Endothelial cell of umbilical vein (primary cell): ENCODE measurements around the gene KCNJ12. TPM values are rescaled to one million over a fixed set of nuclear protein-coding genes. Genes with fewer than 3 reads are reported as not detected.

ENCODE experiments used
- BruUV-seq: library from RNA; stranded (reverse); fragments of 400-500 nt; replicated peaks from 2 replicates; lab custom pipeline; 2021; lab: Mats Ljungman, UMichigan
- CTCF ChIA-PET: fragments of 300-600, 350-600 bp; sonication (Branson Sonifier 250); formaldehyde crosslinking; loops from one replicate; lab custom pipeline; 2021; ENCODE audit warnings: antibody characterized with exemption, inconsistent platforms; lab: Charles Lee
- POLR2A ChIA-PET: fragments of 300-600, 350-600 bp; sonication (Branson Sonifier 250); formaldehyde crosslinking; loops from one replicate; lab custom pipeline; 2021; ENCODE audit warnings: antibody characterized with exemption, inconsistent platforms; lab: Charles Lee
- DNase-seq: peaks from one replicate; pipeline ENCODE4 v3.0.0-alpha.2; 2011; ENCODE audit warnings: low read depth, low spot score
- FAIRE-seq: peaks from 2 replicates; lab custom pipeline; 2011; peaks lifted over from hg19 to GRCh38; lab: Jason Lieb, UNC
- H2AFZ ChIP-seq: 2 replicates; pipeline ENCODE4 v1.6.0; 2012; ENCODE audit warnings: low read depth, low read length, control low read depth, inconsistent platforms
- H3K27ac ChIP-seq: 2 replicates; pipeline ENCODE4 v1.5.1; 2011; ENCODE audit warnings: low read depth, mild to moderate bottlenecking, control low read depth, low read length, moderate library complexity; ENCODE audit not compliant: insufficient read depth
- H3K27me3 ChIP-seq, 2 experiments: 2 replicates each; pipeline versions ENCODE4 v1.6.0 to v1.6.1; 2011; ENCODE audit warnings: low read length in 2 of 2, mixed read lengths in 1 of 2; ENCODE audit not compliant: control insufficient read depth in 2 of 2, insufficient read depth in 2 of 2
- H3K36me3 ChIP-seq, 2 experiments: 2 replicates in 1 of 2; 3 replicates in 1 of 2; pipeline ENCODE4 v1.5.1; 2011; ENCODE audit warnings: low read length in 2 of 2, mild to moderate bottlenecking in 1 of 2, moderate library complexity in 1 of 2; ENCODE audit not compliant: control insufficient read depth in 2 of 2, insufficient read depth in 2 of 2; ENCODE audit errors: extremely low read depth in 1 of 2
- H3K4me1 ChIP-seq: 3 replicates; pipeline ENCODE4 v1.5.1; 2011; ENCODE audit warnings: mild to moderate bottlenecking, low read length; ENCODE audit not compliant: control insufficient read depth, insufficient read depth; ENCODE audit errors: extremely low read depth
- H3K4me2 ChIP-seq: 2 replicates; pipeline ENCODE4 v1.6.1; 2011; ENCODE audit warnings: low read length, control low read depth, mixed read lengths; ENCODE audit not compliant: insufficient read depth
- H3K4me3 ChIP-seq, 3 experiments: fragments of 200-600 bp in 1 of 3; sonication (generic), shearing (Covaris generic) in 1 of 3; replicated peaks in 1 of 3; 2 replicates each; pipeline ENCODE4 v1.5.1; 2011 to 2016; ENCODE audit warnings: control low read depth in 3 of 3, low read length in 3 of 3, mild to moderate bottlenecking in 2 of 3, inconsistent platforms in 1 of 3, low read depth in 1 of 3, moderate library complexity in 1 of 3; ENCODE audit not compliant: insufficient read depth in 1 of 3
- H3K79me2 ChIP-seq: 2 replicates; pipeline ENCODE4 v1.6.0; 2012; ENCODE audit warnings: low read length, inconsistent platforms; ENCODE audit not compliant: control insufficient read depth, insufficient read depth
- H3K9ac ChIP-seq: replicated peaks from 2 replicates; pipeline ENCODE3; 2011; ENCODE audit warnings: low read length, control low read depth; ENCODE audit not compliant: insufficient read depth; ENCODE audit errors: extremely low read depth
- H3K9me1 ChIP-seq: replicated peaks from 3 replicates; pipeline ENCODE4 v1.6.0; 2011; ENCODE audit warnings: mild to moderate bottlenecking, low read length; ENCODE audit not compliant: control insufficient read depth, insufficient read depth; ENCODE audit errors: extremely low read depth
- H3K9me3 ChIP-seq: replicated peaks from 2 replicates; pipeline ENCODE4 v1.5.1; 2012; ENCODE audit warnings: low read length, inconsistent platforms; ENCODE audit not compliant: control insufficient read depth, insufficient read depth
- H4K20me1 ChIP-seq: replicated peaks from 2 replicates; pipeline ENCODE3; 2011; ENCODE audit warnings: mild to moderate bottlenecking, low read length; ENCODE audit not compliant: control insufficient read depth, insufficient read depth; ENCODE audit errors: extremely low read depth
- EZH2 ChIP-seq: IDR thresholded peaks from 2 replicates; pipeline ENCODE4 v1.6.1; 2012; ENCODE audit warnings: borderline replicate concordance, low read depth, mild to moderate bottlenecking, moderate library complexity, low read length, inconsistent platforms; ENCODE audit not compliant: severe bottlenecking
- FOS ChIP-seq: IDR thresholded peaks from 2 replicates; pipeline ENCODE4 v1.6.1; 2011; ENCODE audit warnings: mild to moderate bottlenecking, low read length, moderate library complexity, borderline replicate concordance; ENCODE audit not compliant: insufficient read depth
- GATA2 ChIP-seq: IDR thresholded peaks from 2 replicates; pipeline ENCODE4 v1.7.0; 2011; ENCODE audit warnings: low read depth, mild to moderate bottlenecking, moderate library complexity, mixed read lengths, low read length; ENCODE audit not compliant: insufficient read length, insufficient read depth
- JUN ChIP-seq: IDR thresholded peaks from 2 replicates; pipeline ENCODE4 v1.6.1; 2011; ENCODE audit warnings: borderline replicate concordance, low read depth; ENCODE audit not compliant: insufficient read length, insufficient read depth
- MAX ChIP-seq: IDR thresholded peaks from 2 replicates; pipeline ENCODE4 v1.6.1; 2011; ENCODE audit not compliant: insufficient read depth, insufficient read length
- MYC ChIP-seq: IDR thresholded peaks from one replicate; pipeline ENCODE4 v1.6.1; 2011; ENCODE audit warnings: mild to moderate bottlenecking, low read depth, low read length
- POLR2A ChIP-seq: IDR thresholded peaks from 2 replicates; pipeline ENCODE4 v1.6.1; 2012; ENCODE audit warnings: low read depth, mild to moderate bottlenecking, control low read depth, low read length
- POLR2AphosphoS5 ChIP-seq: IDR thresholded peaks from 2 replicates; pipeline ENCODE4 v1.6.1; 2012; ENCODE audit warnings: low read depth, mild to moderate bottlenecking, control low read depth, low read length, moderate library complexity; ENCODE audit not compliant: insufficient read depth
- dilution Hi-C: fragments of 300-500 bp; cut with MboI; formaldehyde crosslinking; loops from one replicate; pipeline ENCODE4 v1.15.0; 2019; ENCODE audit warnings: low sequenced_read_pairs; ENCODE audit not compliant: extremely low pct_ligation_motif_present
- intact Hi-C: fragments of 100-400 bp; cut with micrococcal nuclease; formaldehyde crosslinking; loops from one replicate; pipeline ENCODE4 v1.10.0; 2022
- polyA plus RNA-seq, 4 experiments: library from polyadenylated mRNA; depleted of rRNA in 3 of 4; stranded (reverse) in 3 of 4; unstranded in 1 of 4; fragments of >200 nt; gene quantifications; 2 replicates each; pipeline versions ENCODE4 v1.2.1 to v1.2.3, GENCODE V29; 2011 to 2012; ENCODE audit warnings: missing spikeins in 1 of 4
- total RNA-seq: library from RNA; stranded (reverse); gene quantifications from 2 replicates; pipeline ENCODE4 v1.2.3, GENCODE V29; 2021
- TF ChIP-seq, protein P1 (sequence below), 2 donors: IDR thresholded peaks; 1 replicate in 1 of 2; 2 replicates in 1 of 2; pipeline ENCODE4 v1.5.1; 2011; ENCODE audit warnings: low read length in 2 of 2, mild to moderate bottlenecking in 2 of 2, moderate library complexity in 2 of 2, control low read depth in 1 of 2, inconsistent platforms in 1 of 2, low read depth in 1 of 2; ENCODE audit not compliant: insufficient read depth in 1 of 2; ENCODE audit errors: extremely low read depth in 1 of 2

KCNJ12 gene
- total and polyA plus RNA-seq, 2 donors (not counting 3 experiments of a cell fraction or from before 2014, with no cell fraction given) = 0.19 to 0.44 TPM

DNA sequence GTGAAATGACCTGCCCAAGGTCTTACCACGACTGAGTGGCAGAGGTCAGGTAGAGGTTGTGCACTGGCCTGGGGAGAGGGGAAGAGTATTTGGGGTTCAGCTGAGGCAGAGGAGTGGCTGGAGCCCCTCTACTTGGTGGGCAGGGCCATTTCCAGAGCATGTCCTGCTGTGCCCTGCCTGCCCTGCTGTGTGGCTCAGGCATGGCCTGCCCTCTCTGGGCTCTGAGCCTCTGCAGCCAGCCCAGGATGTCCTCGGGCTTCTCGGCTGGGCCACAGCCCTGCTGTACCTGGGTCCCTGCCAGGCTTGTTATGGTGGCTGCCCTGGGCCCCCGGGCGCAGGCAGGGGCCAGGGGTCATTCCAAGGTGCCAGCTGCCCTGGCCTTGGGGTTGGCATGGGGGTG lies 19.6 kb downstream of the KCNJ12 start:
- no peak overlapping the region for H3K9ac ChIP-seq
- ChIA-PET POLR2A (no interaction called here), CTCF (interaction anchor here (0.8 kb wide), 1 partner anchor 116 kb away, joined by 4 read pairs; no protein-coding TSS in a partner anchor)
- FAIRE-seq (no peak), DNase-seq (no peak)
- H3K27ac ChIP-seq = no peak overlapping the region
- TF ChIP-seq POLR2A (no peak), MAX (no peak), JUN (no peak), POLR2AphosphoS5 (no peak), GATA2 (no peak), MYC (no peak), EZH2 (no peak), FOS (no peak)
- TF ChIP-seq, protein P1, sequence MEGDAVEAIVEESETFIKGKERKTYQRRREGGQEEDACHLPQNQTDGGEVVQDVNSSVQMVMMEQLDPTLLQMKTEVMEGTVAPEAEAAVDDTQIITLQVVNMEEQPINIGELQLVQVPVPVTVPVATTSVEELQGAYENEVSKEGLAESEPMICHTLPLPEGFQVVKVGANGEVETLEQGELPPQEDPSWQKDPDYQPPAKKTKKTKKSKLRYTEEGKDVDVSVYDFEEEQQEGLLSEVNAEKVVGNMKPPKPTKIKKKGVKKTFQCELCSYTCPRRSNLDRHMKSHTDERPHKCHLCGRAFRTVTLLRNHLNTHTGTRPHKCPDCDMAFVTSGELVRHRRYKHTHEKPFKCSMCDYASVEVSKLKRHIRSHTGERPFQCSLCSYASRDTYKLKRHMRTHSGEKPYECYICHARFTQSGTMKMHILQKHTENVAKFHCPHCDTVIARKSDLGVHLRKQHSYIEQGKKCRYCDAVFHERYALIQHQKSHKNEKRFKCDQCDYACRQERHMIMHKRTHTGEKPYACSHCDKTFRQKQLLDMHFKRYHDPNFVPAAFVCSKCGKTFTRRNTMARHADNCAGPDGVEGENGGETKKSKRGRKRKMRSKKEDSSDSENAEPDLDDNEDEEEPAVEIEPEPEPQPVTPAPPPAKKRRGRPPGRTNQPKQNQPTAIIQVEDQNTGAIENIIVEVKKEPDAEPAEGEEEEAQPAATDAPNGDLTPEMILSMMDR (IDR thresholded peaks at IDR 0.05; ENCODE audit: extremely low read depth in 1 of 2, insufficient read depth in 1 of 2, low read depth in 1 of 2, low read length in 2 of 2) = no peak
- intact Hi-C loops (no loop called here), dilution Hi-C loops (no loop called here)
- H3K4me3 ChIP-seq = no peak overlapping the region
- no peaks in the 10 kb centered on the region for H3K36me3 ChIP-seq
- H3K27me3 ChIP-seq = no peaks in the 10 kb centered on the region
- no peak overlapping the region for H3K4me2 ChIP-seq
- H2AFZ ChIP-seq = no peak overlapping the region
- no TSS peak for BruUV-seq
- no peaks in the 10 kb centered on the region for H3K9me1 ChIP-seq
- no peaks in the 10 kb centered on the region for H3K79me2 ChIP-seq
- H3K9me3 ChIP-seq = no peaks in the 10 kb centered on the region
- no peaks in the 10 kb centered on the region for H3K4me1 ChIP-seq
- no peaks in the 10 kb centered on the region for H4K20me1 ChIP-seq
